ENCODE measurements around the gene CPVL. TPM values are rescaled to one million over a fixed set of nuclear protein-coding genes. Genes with fewer than 3 reads are reported as not detected.
A peak's percentile ranks its signal among the peaks of the same experiment; 100 is the strongest.

Gene CPVL
- total RNA-seq, 2 donors from 2014 or later: 4.7 to 48.3 TPM

GRCh38 chr7:29105752-29106668 is 40.3 kb downstream of the CPVL start:
- Histone ChIP-seq H3K36me3 (no peaks in the 10 kb centered on the region), H3K27me3 (replicated peaks; ENCODE audit: insufficient read depth) (no peaks in the 10 kb centered on the region), H3K27ac (no peak overlapping the region), H3K4me1 (replicated peaks) (no peaks in the 10 kb centered on the region), H3K9me3 (no peaks in the 10 kb centered on the region), H3K4me3 (no peak overlapping the region)
- intact Hi-C loops (cut with DNase I): loop anchor here (5.0 kb wide), 1 partner anchor 301 kb away; no protein-coding TSS in a partner anchor
- DNase-seq (ENCODE audit: low spot score): peak; percentile 61
- WGBS: 61% methylated on average over 4 of the region's 4 CpGs
- TF ChIP-seq POLR2A (IDR thresholded peaks at IDR 0.05) (no peak), POLR2AphosphoS5 (IDR thresholded peaks at IDR 0.05) (peak; percentile 25)
- TF ChIP-seq, protein P1, sequence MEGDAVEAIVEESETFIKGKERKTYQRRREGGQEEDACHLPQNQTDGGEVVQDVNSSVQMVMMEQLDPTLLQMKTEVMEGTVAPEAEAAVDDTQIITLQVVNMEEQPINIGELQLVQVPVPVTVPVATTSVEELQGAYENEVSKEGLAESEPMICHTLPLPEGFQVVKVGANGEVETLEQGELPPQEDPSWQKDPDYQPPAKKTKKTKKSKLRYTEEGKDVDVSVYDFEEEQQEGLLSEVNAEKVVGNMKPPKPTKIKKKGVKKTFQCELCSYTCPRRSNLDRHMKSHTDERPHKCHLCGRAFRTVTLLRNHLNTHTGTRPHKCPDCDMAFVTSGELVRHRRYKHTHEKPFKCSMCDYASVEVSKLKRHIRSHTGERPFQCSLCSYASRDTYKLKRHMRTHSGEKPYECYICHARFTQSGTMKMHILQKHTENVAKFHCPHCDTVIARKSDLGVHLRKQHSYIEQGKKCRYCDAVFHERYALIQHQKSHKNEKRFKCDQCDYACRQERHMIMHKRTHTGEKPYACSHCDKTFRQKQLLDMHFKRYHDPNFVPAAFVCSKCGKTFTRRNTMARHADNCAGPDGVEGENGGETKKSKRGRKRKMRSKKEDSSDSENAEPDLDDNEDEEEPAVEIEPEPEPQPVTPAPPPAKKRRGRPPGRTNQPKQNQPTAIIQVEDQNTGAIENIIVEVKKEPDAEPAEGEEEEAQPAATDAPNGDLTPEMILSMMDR (IDR thresholded peaks at IDR 0.05): peak; percentile 37 to 82 (median 74)

DNA sequence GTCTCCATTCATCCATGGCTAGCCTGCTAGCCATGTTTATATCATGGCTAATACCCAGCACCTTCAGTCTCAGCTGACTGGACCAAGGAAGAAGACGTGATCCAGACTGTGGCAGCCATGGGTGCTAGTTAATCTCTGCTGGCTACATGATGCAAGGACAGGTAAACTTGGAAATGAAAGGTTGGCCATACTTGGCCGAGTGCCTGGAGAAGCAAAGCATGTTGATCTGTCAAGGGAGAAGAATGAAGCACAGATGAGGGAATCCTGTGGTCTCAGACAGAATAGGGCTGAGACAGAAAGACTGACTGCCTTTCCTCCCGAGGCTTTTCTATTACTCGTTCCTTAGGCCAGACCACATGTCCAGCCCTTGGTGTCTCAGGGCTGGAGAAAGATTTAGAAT is 41.1 kb downstream of the CPVL start:
- TF ChIP-seq, protein P1 (IDR thresholded peaks at IDR 0.05): no peak
- TF ChIP-seq POLR2AphosphoS5 (IDR thresholded peaks at IDR 0.05) (no peak), POLR2A (IDR thresholded peaks at IDR 0.05) (no peak)
- intact Hi-C loops (cut with DNase I): loop anchor here (5.0 kb wide), 1 partner anchor 302 kb away; no protein-coding TSS in a partner anchor

GRCh38 chr7:29102558-29103151 is 43.7 kb downstream of the CPVL start:
- peak; percentile 55 for DNase-seq (ENCODE audit: low spot score)
- Histone ChIP-seq H3K4me3 (no peak overlapping the region), H3K27me3 (replicated peaks; ENCODE audit: insufficient read depth) (no peaks in the 10 kb centered on the region), H3K9me3 (no peaks in the 10 kb centered on the region), H3K36me3 (no peaks in the 10 kb centered on the region), H3K4me1 (replicated peaks) (no peaks in the 10 kb centered on the region), H3K27ac (no peak overlapping the region)
- intact Hi-C loops (cut with DNase I): loop anchor here (2.0 kb wide), 2 partner anchors 146 to 176 kb away; no protein-coding TSS in a partner anchor
- WGBS: 11% methylated on average over 7 of the region's 7 CpGs
- TF ChIP-seq POLR2AphosphoS5 (IDR thresholded peaks at IDR 0.05) (no peak), POLR2A (IDR thresholded peaks at IDR 0.05) (no peak)
- TF ChIP-seq, protein P1 (IDR thresholded peaks at IDR 0.05): peak in 3 of 4 experiments; percentile 59 to 66 (median 65)

More for the DNA sequence above, 41.1 kb downstream of the CPVL start:
- Histone ChIP-seq H3K36me3 (no peaks in the 10 kb centered on the region), H3K4me1 (replicated peaks) (no peaks in the 10 kb centered on the region), H3K9me3 (no peaks in the 10 kb centered on the region), H3K27me3 (replicated peaks; ENCODE audit: insufficient read depth) (no peaks in the 10 kb centered on the region), H3K27ac (no peak overlapping the region), H3K4me3 (no peak overlapping the region)
- WGBS: 72% methylated on average over 4 of the region's 4 CpGs
- no peak for DNase-seq (ENCODE audit: low spot score)

- DNase-seq (ENCODE audit: low spot score): no peak
- Histone ChIP-seq H3K27me3 (replicated peaks; ENCODE audit: insufficient read depth) (no peaks in the 10 kb centered on the region), H3K9me3 (no peaks in the 10 kb centered on the region), H3K4me3 (no peak overlapping the region), H3K36me3 (no peaks in the 10 kb centered on the region), H3K27ac (no peak overlapping the region), H3K4me1 (replicated peaks) (no peaks in the 10 kb centered on the region)
- intact Hi-C loops (cut with DNase I): no loop called here
- 68% methylated on average over 1 of the region's 1 CpG for WGBS
- TF ChIP-seq POLR2AphosphoS5 (IDR thresholded peaks at IDR 0.05) (no peak), POLR2A (IDR thresholded peaks at IDR 0.05) (no peak)
- TF ChIP-seq, protein P1 (IDR thresholded peaks at IDR 0.05): no peak
Measured at GRCh38 chr7:29100924-29101323, 45.4 kb downstream of the CPVL start.

Measured in prostate gland (tissue), 2 donors.